SK-N-SH treated with all-trans-retinoic acid at 6 μM for 48 hours (cell line): Measurements from ENCODE around the gene ZNF345.
A peak's percentile ranks its signal among the peaks of the same experiment; 100 is the strongest.

ENCODE experiments used
- ATAC-seq: fragments of 200-7000 bp; cut with Tn5 transposase; 3 replicates; pipeline ENCODE4 v1.9.1; 2020; ENCODE audit warnings: mild to moderate bottlenecking, moderate library complexity
- ARNTL ChIP-seq: fragments of 450-650 bp; formaldehyde crosslinking; IDR thresholded peaks from 2 replicates; pipeline ENCODE4 v1.5.0; 2020; ENCODE audit warnings: low read depth, mild to moderate bottlenecking, moderate library complexity, borderline replicate concordance
- BACH2 ChIP-seq: fragments of 250-450 bp; sonication (Bioruptor Pico); IDR thresholded peaks from 2 replicates; pipeline ENCODE4 v1.9.0; 2021; ENCODE audit warnings: mild to moderate bottlenecking, borderline replicate concordance
- CSDC2 ChIP-seq: fragments of 250-450 bp; sonication (Bioruptor Pico); IDR thresholded peaks from 2 replicates; pipeline ENCODE4 v1.5.0; 2020; ENCODE audit warnings: mild to moderate bottlenecking, moderate library complexity
- ESRRG ChIP-seq: fragments of 250-450 bp; sonication (Bioruptor Pico); IDR thresholded peaks from 2 replicates; pipeline ENCODE4 v1.6.1; 2021; ENCODE audit warnings: mild to moderate bottlenecking
- GLIS3 ChIP-seq: fragments of 250-450 bp; sonication (Bioruptor Pico); IDR thresholded peaks from 2 replicates; pipeline ENCODE4 v1.5.0; 2020; ENCODE audit warnings: mild to moderate bottlenecking, moderate library complexity
- ISL1 ChIP-seq: fragments of 250-450 bp; sonication (Bioruptor Pico); IDR thresholded peaks from 2 replicates; pipeline ENCODE4 v2.1.2; 2022; ENCODE audit warnings: mild to moderate bottlenecking, moderate library complexity
- OSR1 ChIP-seq: fragments of 250-450 bp; sonication (Bioruptor Pico); IDR thresholded peaks from 2 replicates; pipeline ENCODE4 v1.8.0; 2022; ENCODE audit warnings: moderate library complexity, mild to moderate bottlenecking, inconsistent platforms
- PPARA ChIP-seq: fragments of 250-450 bp; sonication (Bioruptor Pico); IDR thresholded peaks from 2 replicates; pipeline ENCODE4 v1.5.0; 2020; ENCODE audit warnings: mild to moderate bottlenecking, borderline replicate concordance
- SNAI2 ChIP-seq: fragments of 250-450 bp; sonication (Bioruptor Pico); IDR thresholded peaks from 2 replicates; pipeline ENCODE4 v1.5.0; 2020; ENCODE audit warnings: mild to moderate bottlenecking, moderate library complexity
- TCF4 ChIP-seq: fragments of 250-450 bp; sonication (Bioruptor Pico); IDR thresholded peaks from 2 replicates; pipeline ENCODE4 v1.8.0; 2021; ENCODE audit warnings: mild to moderate bottlenecking, moderate library complexity, borderline replicate concordance
- TOX ChIP-seq: fragments of 250-450 bp; sonication (Bioruptor Pico); IDR thresholded peaks from 2 replicates; pipeline ENCODE4 v1.8.0; 2021; ENCODE audit warnings: mild to moderate bottlenecking, moderate library complexity, borderline replicate concordance
- ZFP3 ChIP-seq: fragments of 250-450 bp; sonication (Bioruptor Pico); IDR thresholded peaks from 2 replicates; pipeline ENCODE4 v1.5.0; 2020; ENCODE audit warnings: mild to moderate bottlenecking, moderate library complexity
- ZFP30 ChIP-seq: fragments of 450-650 bp; formaldehyde crosslinking; IDR thresholded peaks from 2 replicates; pipeline ENCODE4 v1.5.0; 2022; ENCODE audit warnings: mild to moderate bottlenecking, moderate library complexity
- ZNF565 ChIP-seq: fragments of 450-650 bp; formaldehyde crosslinking; conservative IDR thresholded peaks from 2 replicates; pipeline ENCODE4 v1.5.0; 2020; ENCODE audit warnings: low read depth, mild to moderate bottlenecking, moderate library complexity
- ZNF70 ChIP-seq: fragments of 450-650 bp; formaldehyde crosslinking; IDR thresholded peaks from 2 replicates; pipeline ENCODE4 v1.5.0; 2020; ENCODE audit warnings: mild to moderate bottlenecking, moderate library complexity
- ZNF8 ChIP-seq: fragments of 450-650 bp; formaldehyde crosslinking; IDR thresholded peaks from 2 replicates; pipeline ENCODE4 v1.5.0; 2020; ENCODE audit warnings: mild to moderate bottlenecking, moderate library complexity
- TF ChIP-seq, protein P1 (sequence below): fragments of 250-450 bp; sonication (Bioruptor Pico); IDR thresholded peaks from 2 replicates; pipeline ENCODE4 v1.5.1; 2021; ENCODE audit warnings: mild to moderate bottlenecking, moderate library complexity
- TF ChIP-seq, protein P2 (sequence below): fragments of 250-450 bp; sonication (Bioruptor Pico); IDR thresholded peaks from 2 replicates; pipeline ENCODE4 v1.8.0; 2021; ENCODE audit warnings: low read depth, mild to moderate bottlenecking, moderate library complexity, borderline replicate concordance
- TF ChIP-seq, protein P3 (sequence below): fragments of 250-450 bp; sonication (Bioruptor Pico); IDR thresholded peaks from 2 replicates; pipeline ENCODE4 v1.5.0; 2020; ENCODE audit warnings: mild to moderate bottlenecking, moderate library complexity
- TF ChIP-seq, protein P4 (sequence below): fragments of 250-450 bp; sonication (Bioruptor Pico); IDR thresholded peaks from 2 replicates; pipeline ENCODE4 v1.8.0; 2020; ENCODE audit warnings: mild to moderate bottlenecking, moderate library complexity, borderline replicate concordance
- TF ChIP-seq, protein P5 (sequence below): fragments of 250-450 bp; sonication (Bioruptor Pico); IDR thresholded peaks from 2 replicates; pipeline ENCODE4 v1.5.1; 2020; ENCODE audit warnings: low read depth, mild to moderate bottlenecking, moderate library complexity

The ZNF345 gene

DNA sequence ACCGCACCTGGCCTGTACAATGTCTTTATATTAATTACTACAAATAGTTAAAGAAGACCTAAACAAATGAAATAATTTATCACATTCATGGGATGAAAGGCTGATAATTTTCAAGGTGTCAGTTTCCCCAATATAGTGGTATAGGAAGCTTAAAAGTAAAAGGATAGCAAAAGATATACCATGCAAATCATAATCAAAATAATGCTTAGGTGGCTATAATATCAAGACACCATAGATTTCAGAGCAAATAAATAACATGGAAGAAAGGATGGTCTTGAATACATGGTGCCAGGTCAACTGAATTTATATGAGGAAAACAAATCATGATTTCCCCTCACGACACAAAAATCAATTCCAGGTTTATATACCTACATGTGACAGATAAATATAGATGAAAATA lies 17.2 kb upstream of the ZNF345 start:
- ATAC-seq: no peak

DNA sequence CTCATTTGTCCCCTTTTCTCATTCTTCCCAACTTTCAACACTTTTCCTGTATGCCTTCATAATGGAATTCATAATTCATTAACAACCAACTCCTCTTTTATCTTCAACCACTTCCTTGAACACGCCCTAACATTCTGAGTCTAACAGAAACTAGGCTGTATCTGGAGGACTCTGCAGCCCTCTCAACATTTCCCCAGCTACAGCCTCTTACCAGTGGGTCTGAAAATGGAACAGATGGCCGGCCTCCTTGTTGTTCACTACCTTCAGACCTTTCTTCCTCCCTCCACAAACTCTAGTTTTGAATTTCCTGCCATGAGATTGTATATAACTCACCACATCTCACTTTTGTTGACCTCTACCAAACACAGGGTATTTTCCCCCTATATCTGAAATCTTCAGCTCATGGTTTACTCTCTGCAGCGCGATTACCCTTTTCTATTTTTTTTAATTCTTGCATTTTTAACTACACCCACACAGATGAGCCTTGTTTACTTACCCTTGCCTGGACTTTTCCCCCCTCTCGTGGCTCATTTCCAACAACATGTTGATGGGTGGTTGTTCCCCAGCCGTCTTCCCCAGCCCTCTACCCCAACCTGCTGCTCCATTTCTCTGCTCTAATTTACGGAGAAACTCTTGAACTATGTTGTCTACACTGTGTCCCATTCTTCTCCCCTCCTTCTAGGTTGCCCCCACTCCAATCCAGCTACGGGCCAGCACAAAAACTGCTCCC lies 13.3 kb upstream of the ZNF345 start:
- TF ChIP-seq, protein P1, sequence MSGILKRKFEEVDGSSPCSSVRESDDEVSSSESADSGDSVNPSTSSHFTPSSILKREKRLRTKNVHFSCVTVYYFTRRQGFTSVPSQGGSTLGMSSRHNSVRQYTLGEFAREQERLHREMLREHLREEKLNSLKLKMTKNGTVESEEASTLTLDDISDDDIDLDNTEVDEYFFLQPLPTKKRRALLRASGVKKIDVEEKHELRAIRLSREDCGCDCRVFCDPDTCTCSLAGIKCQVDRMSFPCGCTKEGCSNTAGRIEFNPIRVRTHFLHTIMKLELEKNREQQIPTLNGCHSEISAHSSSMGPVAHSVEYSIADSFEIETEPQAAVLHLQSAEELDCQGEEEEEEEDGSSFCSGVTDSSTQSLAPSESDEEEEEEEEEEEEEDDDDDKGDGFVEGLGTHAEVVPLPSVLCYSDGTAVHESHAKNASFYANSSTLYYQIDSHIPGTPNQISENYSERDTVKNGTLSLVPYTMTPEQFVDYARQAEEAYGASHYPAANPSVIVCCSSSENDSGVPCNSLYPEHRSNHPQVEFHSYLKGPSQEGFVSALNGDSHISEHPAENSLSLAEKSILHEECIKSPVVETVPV: no peak
- TF ChIP-seq ARNTL (CRISPR knock-in tag): no peak
- TF ChIP-seq ISL1 (CRISPR knock-in tag): no peak
- TF ChIP-seq SNAI2 (CRISPR knock-in tag): no peak
- TF ChIP-seq TOX (CRISPR knock-in tag): no peak
- TF ChIP-seq GLIS3 (CRISPR knock-in tag): no peak
- TF ChIP-seq CSDC2 (CRISPR knock-in tag): no peak
- no peak for TF ChIP-seq ZNF565 (CRISPR knock-in tag)
- no peak for TF ChIP-seq TCF4 (CRISPR knock-in tag)
- TF ChIP-seq, protein P2, sequence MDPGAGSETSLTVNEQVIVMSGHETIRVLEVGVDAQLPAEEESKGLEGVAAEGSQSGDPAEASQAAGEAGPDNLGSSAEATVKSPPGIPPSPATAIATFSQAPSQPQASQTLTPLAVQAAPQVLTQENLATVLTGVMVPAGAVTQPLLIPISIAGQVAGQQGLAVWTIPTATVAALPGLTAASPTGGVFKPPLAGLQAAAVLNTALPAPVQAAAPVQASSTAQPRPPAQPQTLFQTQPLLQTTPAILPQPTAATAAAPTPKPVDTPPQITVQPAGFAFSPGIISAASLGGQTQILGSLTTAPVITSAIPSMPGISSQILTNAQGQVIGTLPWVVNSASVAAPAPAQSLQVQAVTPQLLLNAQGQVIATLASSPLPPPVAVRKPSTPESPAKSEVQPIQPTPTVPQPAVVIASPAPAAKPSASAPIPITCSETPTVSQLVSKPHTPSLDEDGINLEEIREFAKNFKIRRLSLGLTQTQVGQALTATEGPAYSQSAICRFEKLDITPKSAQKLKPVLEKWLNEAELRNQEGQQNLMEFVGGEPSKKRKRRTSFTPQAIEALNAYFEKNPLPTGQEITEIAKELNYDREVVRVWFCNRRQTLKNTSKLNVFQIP (CRISPR knock-in tag): no peak
- TF ChIP-seq ZFP30 (CRISPR knock-in tag): no peak
- TF ChIP-seq, protein P3, sequence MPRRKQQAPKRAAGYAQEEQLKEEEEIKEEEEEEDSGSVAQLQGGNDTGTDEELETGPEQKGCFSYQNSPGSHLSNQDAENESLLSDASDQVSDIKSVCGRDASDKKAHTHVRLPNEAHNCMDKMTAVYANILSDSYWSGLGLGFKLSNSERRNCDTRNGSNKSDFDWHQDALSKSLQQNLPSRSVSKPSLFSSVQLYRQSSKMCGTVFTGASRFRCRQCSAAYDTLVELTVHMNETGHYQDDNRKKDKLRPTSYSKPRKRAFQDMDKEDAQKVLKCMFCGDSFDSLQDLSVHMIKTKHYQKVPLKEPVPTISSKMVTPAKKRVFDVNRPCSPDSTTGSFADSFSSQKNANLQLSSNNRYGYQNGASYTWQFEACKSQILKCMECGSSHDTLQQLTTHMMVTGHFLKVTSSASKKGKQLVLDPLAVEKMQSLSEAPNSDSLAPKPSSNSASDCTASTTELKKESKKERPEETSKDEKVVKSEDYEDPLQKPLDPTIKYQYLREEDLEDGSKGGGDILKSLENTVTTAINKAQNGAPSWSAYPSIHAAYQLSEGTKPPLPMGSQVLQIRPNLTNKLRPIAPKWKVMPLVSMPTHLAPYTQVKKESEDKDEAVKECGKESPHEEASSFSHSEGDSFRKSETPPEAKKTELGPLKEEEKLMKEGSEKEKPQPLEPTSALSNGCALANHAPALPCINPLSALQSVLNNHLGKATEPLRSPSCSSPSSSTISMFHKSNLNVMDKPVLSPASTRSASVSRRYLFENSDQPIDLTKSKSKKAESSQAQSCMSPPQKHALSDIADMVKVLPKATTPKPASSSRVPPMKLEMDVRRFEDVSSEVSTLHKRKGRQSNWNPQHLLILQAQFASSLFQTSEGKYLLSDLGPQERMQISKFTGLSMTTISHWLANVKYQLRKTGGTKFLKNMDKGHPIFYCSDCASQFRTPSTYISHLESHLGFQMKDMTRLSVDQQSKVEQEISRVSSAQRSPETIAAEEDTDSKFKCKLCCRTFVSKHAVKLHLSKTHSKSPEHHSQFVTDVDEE (CRISPR knock-in tag): no peak
- no peak for TF ChIP-seq BACH2 (CRISPR knock-in tag)
- TF ChIP-seq, protein P4, sequence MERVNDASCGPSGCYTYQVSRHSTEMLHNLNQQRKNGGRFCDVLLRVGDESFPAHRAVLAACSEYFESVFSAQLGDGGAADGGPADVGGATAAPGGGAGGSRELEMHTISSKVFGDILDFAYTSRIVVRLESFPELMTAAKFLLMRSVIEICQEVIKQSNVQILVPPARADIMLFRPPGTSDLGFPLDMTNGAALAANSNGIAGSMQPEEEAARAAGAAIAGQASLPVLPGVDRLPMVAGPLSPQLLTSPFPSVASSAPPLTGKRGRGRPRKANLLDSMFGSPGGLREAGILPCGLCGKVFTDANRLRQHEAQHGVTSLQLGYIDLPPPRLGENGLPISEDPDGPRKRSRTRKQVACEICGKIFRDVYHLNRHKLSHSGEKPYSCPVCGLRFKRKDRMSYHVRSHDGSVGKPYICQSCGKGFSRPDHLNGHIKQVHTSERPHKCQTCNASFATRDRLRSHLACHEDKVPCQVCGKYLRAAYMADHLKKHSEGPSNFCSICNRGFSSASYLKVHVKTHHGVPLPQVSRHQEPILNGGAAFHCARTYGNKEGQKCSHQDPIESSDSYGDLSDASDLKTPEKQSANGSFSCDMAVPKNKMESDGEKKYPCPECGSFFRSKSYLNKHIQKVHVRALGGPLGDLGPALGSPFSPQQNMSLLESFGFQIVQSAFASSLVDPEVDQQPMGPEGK (CRISPR knock-in tag): no peak
- TF ChIP-seq, all 23 proteins: peak for 0
- ATAC-seq: no peak

More for the DNA sequence above, 17.2 kb upstream of the ZNF345 start:
- TF ChIP-seq SNAI2 (CRISPR knock-in tag) (no peak), OSR1 (CRISPR knock-in tag) (no peak), ARNTL (CRISPR knock-in tag) (no peak), BACH2 (CRISPR knock-in tag) (no peak), TCF4 (CRISPR knock-in tag) (no peak), ZNF8 (CRISPR knock-in tag) (no peak), ZNF70 (CRISPR knock-in tag) (no peak), GLIS3 (CRISPR knock-in tag) (no peak), ZFP30 (CRISPR knock-in tag) (no peak), ESRRG (CRISPR knock-in tag) (no peak), PPARA (CRISPR knock-in tag) (no peak), TOX (CRISPR knock-in tag) (no peak)

DNA sequence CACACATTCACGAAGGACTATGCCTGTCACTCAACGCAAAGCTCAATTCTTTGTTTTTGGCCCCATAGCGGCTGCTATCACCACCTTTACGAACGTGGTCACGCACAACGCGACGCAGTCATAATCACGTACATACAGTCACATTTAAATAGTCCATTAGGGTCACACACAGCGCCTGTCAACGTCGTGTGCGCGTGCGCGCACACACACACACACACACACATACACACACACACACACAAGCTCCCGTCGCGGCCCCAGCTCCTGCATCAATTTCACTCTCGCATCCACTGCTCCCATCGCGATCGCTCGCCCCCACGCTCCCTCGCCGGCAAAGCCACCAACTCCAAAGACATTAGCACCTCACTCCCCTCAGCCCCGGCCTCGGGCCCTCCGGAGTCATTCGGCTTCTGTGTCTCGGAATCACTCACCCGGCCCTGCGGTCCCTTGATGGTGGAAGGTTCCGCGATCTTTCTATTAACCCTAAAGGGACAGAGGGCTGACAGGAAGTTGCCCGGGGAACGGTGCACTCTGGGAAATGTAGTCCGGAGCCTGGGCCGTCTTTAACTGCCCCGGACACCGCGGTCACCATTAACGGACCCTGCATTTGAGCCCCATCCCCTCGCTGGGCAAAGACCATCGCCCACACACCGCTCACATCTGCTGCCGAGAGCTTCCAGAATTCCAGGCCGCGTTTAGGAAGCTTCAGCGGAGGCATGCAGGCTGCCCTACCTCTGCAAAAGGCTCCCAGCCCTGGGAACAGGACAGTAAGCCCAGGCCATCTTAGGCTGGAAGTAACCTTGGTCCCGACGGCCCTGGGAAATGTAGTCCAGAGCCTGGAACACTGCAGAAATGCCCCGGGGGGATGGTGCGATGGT lies 12.5 kb upstream of the ZNF345 start, which contains the start of gene ZNF790:
Gene ZNF790, minus strand, starts transcription at position 482 of the 878 bp plus-strand sequence. CDS start 12,768 bp downstream, outside the sequence.
- TF ChIP-seq ZNF70 (CRISPR knock-in tag) (0 out of 2 replicates have a peak, but pooled peaks have one; percentile 40), ZNF8 (CRISPR knock-in tag) (0 out of 2 replicates have a peak, but pooled peaks have one; percentile 2), CSDC2 (CRISPR knock-in tag) (no peak; the same call in 1 of the 2 replicates), ZFP30 (CRISPR knock-in tag) (no peak), GLIS3 (CRISPR knock-in tag) (0 out of 2 replicates have a peak, but pooled peaks have one; percentile 19), ZFP3 (CRISPR knock-in tag) (peak; percentile 67)
- TF ChIP-seq, protein P5, sequence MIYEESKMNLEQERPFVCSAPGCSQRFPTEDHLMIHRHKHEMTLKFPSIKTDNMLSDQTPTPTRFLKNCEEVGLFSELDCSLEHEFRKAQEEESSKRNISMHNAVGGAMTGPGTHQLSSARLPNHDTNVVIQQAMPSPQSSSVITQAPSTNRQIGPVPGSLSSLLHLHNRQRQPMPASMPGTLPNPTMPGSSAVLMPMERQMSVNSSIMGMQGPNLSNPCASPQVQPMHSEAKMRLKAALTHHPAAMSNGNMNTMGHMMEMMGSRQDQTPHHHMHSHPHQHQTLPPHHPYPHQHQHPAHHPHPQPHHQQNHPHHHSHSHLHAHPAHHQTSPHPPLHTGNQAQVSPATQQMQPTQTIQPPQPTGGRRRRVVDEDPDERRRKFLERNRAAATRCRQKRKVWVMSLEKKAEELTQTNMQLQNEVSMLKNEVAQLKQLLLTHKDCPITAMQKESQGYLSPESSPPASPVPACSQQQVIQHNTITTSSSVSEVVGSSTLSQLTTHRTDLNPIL (CRISPR knock-in tag): no peak
- TF ChIP-seq, protein P2 (CRISPR knock-in tag): peak; percentile 59; the same call in 1 of the 2 replicates
- ATAC-seq: peak; percentile 97
